22Rv1 (cell line): ENCODE measurements around the gene SLC16A2.

ENCODE experiments used
- H3K27ac ChIP-seq: fragments of 450-650 bp; 2 replicates; pipeline ENCODE4 v1.5.1; 2017
- ZFX ChIP-seq: fragments of 450-650 bp; IDR thresholded peaks from 2 replicates; pipeline ENCODE4 v1.6.1; 2017; ENCODE audit warnings: antibody characterized with exemption, borderline replicate concordance
- TF ChIP-seq, protein P1 (sequence below): fragments of 450-650 bp; IDR thresholded peaks from 2 replicates; pipeline ENCODE4 v1.5.1; 2017; ENCODE audit warnings: mild to moderate bottlenecking

SLC16A2 gene

DNA sequence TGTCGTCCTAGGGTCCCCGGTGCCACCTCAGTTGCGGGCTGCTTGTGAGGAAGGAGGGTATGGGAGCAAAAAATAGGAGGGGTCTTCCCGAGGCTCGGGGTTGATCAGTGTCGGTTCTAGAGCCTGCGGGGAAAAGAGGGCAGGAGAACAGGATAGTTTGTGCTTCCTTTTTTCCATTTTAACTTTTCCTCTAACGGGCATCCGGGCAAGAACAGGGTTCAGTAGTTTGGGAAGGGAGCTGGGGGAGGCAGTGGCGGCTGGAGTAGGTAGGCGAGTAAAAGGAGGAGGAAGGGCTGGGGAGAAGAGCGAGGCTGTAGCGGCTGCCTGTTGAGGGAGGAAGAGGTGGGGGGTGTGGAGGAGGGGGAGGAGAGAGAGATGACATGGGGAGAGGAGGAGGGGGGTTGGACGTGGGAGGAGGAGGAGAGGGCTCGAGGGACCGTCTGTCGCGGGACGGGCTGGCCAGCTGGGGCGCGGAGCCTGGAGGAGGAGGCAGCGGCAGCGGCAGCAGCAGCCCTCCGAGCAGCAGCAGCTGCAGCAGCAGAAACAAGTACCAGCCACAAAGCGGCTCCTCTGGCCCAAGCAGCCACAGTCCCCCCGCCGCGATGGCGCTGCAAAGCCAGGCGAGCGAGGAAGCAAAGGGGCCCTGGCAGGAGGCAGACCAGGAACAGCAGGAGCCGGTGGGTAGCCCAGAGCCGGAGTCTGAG is at the start of gene SLC16A2:
Gene SLC16A2, plus strand, starts transcription at position 458 of the 704 bp plus-strand sequence. Its CDS starts 145 bp downstream, at position 603.
- TF ChIP-seq ZFX = no peak
- TF ChIP-seq, protein P1, sequence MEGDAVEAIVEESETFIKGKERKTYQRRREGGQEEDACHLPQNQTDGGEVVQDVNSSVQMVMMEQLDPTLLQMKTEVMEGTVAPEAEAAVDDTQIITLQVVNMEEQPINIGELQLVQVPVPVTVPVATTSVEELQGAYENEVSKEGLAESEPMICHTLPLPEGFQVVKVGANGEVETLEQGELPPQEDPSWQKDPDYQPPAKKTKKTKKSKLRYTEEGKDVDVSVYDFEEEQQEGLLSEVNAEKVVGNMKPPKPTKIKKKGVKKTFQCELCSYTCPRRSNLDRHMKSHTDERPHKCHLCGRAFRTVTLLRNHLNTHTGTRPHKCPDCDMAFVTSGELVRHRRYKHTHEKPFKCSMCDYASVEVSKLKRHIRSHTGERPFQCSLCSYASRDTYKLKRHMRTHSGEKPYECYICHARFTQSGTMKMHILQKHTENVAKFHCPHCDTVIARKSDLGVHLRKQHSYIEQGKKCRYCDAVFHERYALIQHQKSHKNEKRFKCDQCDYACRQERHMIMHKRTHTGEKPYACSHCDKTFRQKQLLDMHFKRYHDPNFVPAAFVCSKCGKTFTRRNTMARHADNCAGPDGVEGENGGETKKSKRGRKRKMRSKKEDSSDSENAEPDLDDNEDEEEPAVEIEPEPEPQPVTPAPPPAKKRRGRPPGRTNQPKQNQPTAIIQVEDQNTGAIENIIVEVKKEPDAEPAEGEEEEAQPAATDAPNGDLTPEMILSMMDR = no peak
- peak within 1 kb of the TSS; percentile 71 for H3K27ac ChIP-seq

DNA sequence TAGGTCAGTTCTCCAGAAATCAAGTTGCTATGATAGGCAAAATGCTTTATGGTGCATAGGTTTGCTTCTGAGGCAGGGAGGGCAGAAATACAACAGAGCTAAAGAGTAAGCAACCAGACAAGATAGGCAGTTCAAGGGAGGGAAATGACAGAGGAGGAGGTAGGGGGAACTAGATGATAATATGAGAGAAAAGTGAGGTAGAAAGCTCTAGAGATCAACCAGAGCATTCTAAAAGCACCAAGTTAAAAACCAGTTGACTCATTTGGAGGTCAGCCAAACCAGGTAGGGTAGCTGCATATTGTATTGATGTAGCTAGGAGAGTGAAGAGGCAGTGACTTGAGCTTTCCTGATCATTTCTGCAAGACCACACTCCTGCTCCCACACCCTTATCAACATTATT is 49.0 kb upstream of the SLC16A2 start:
- H3K27ac ChIP-seq = no peak overlapping the region
- TF ChIP-seq ZFX = no peak
- TF ChIP-seq, protein P1 = no peak

DNA sequence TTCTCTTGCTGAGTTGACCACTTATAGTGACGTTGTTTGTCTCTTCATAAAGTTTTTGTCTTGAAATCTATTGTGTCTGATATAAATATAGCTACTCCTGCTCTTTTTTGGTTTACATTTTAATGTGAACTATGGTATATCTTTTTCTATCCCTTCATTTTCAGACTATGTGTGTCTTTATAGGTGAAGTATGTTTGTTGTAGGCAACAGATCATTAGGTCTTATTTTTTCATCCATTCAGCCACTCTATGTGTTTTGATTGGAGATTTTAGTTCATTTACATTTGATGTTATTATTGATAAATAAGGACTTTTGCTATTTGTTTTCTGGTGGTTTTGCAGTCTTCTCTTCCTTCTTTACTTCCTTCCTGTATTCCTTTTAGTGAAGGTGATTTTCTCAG is 44.0 kb upstream of the SLC16A2 start:
- H3K27ac ChIP-seq = no peak overlapping the region
- TF ChIP-seq, protein P1 = no peak
- TF ChIP-seq ZFX = no peak

GRCh38 chrX:74382613-74383012 is 38.7 kb upstream of the SLC16A2 start:
- H3K27ac ChIP-seq = no peak overlapping the region

GRCh38 chrX:74383611-74384010 is 37.7 kb upstream of the SLC16A2 start:
- TF ChIP-seq, protein P1 = peak; percentile 18; the same call in 1 of the 2 replicates
- no peak for TF ChIP-seq ZFX

More at GRCh38 chrX:74382613-74383012, 38.7 kb upstream of the SLC16A2 start:
- TF ChIP-seq, protein P1 = peak; percentile 71
- TF ChIP-seq ZFX = no peak

GRCh38 chrX:74389016-74389722 is 32.1 kb upstream of the SLC16A2 start:
- no peak overlapping the region for H3K27ac ChIP-seq
- TF ChIP-seq ZFX = no peak
- TF ChIP-seq, protein P1 = no peak

More at GRCh38 chrX:74383611-74384010, 37.7 kb upstream of the SLC16A2 start:
- H3K27ac ChIP-seq = no peak overlapping the region

DNA sequence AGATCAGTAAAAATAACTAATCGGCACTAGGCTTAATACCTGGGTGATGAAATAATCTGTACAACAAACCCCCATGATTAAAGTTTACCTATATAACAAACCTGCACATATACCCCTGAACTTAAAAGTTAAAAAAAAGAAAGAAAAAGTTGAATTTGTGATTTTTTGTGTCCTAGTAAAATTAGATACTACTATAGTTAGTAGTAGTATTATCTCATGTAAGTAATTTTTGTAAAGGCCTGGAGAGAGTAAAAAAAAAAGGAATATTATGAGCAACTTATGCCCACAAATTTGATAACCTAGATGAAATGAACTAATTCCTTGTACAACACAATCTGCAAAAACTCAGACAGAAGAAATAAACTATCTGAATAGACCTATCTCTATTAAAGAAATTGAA is 25.7 kb upstream of the SLC16A2 start:
- TF ChIP-seq ZFX = no peak
- TF ChIP-seq, protein P1 = no peak

More for the DNA sequence above, 25.7 kb upstream of the SLC16A2 start:
- H3K27ac ChIP-seq = no peak overlapping the region
